SU-DHL-6 (cell line): ENCODE measurements around the gene GATAD2A.

Source experiments
- H2AFZ ChIP-seq: fragments of 200-600 bp; sonication (generic); 2 replicates; pipeline ENCODE4 v1.6.1; 2014; ENCODE audit warnings: low read depth, mild to moderate bottlenecking, moderate library complexity, mixed read lengths, antibody characterized with exemption, low read length; ENCODE audit not compliant: severe bottlenecking
- H3F3A ChIP-seq: fragments of 200-600 bp; shearing (Covaris generic); 2 replicates; pipeline ENCODE4 v1.6.0; 2016; ENCODE audit warnings: antibody characterized with exemption, mild to moderate bottlenecking; ENCODE audit not compliant: insufficient read depth
- H3K27ac ChIP-seq: fragments of 200-600 bp; sonication (generic); 2 replicates; pipeline ENCODE4 v1.5.1; 2016; ENCODE audit warnings: low read depth, mild to moderate bottlenecking, low read length, moderate library complexity, mixed read lengths
- H3K27me3 ChIP-seq: fragments of 200-600 bp; sonication (generic), shearing (Covaris generic); 2 replicates; pipeline ENCODE4 v1.6.0; 2014; ENCODE audit warnings: mild to moderate bottlenecking, low read length
- H3K36me3 ChIP-seq: fragments of 200-600 bp; sonication (generic); 2 replicates; pipeline ENCODE4 v1.6.1; 2014; ENCODE audit warnings: mild to moderate bottlenecking, low read length, mixed read lengths
- H3K4me2 ChIP-seq: fragments of 300-600, 200-600 bp; shearing (Covaris generic), sonication (generic); 2 replicates; pipeline ENCODE4 v1.6.0; 2014; ENCODE audit warnings: low read length, low read depth, mild to moderate bottlenecking; ENCODE audit not compliant: poor library complexity, severe bottlenecking
- H3K4me3 ChIP-seq: fragments of 200-600 bp; sonication (generic); 2 replicates; pipeline ENCODE4 v1.5.1; 2014; ENCODE audit warnings: antibody characterized with exemption, low read length, mild to moderate bottlenecking, mixed read lengths; ENCODE audit not compliant: insufficient read depth, poor library complexity, severe bottlenecking
- H3K79me2 ChIP-seq: fragments of 200-600 bp; sonication (generic); 2 replicates; pipeline ENCODE4 v1.6.1; 2014; ENCODE audit warnings: mild to moderate bottlenecking, low read length, moderate library complexity; ENCODE audit not compliant: insufficient read depth
- H3K9ac ChIP-seq: fragments of 200-600 bp; sonication (generic); 2 replicates; pipeline ENCODE4 v1.7.0; 2014; ENCODE audit warnings: mild to moderate bottlenecking, low read length
- H3K9me2 ChIP-seq: fragments of 200-600 bp; sonication (generic); replicated peaks from 2 replicates; pipeline ENCODE4 v1.6.1; 2014; ENCODE audit warnings: low read length; ENCODE audit not compliant: insufficient read depth
- H3K9me3 ChIP-seq: fragments of 200-600 bp; sonication (generic); 2 replicates; pipeline ENCODE4 v1.6.1; 2014; ENCODE audit warnings: low read length, mixed read lengths; ENCODE audit not compliant: insufficient read depth
- H4K20me1 ChIP-seq: fragments of 200-600 bp; sonication (generic); 2 replicates; pipeline ENCODE4 v1.6.1; 2014; ENCODE audit warnings: low read depth, mild to moderate bottlenecking, antibody characterized with exemption, low read length, moderate library complexity, mixed read lengths
- CTCF ChIP-seq: fragments of 200-600 bp; sonication (generic); IDR thresholded peaks from one replicate; pipeline ENCODE4 v1.5.1; 2017; ENCODE audit warnings: antibody characterized with exemption, mild to moderate bottlenecking, low read length, moderate library complexity; ENCODE audit not compliant: insufficient read depth, poor library complexity, severe bottlenecking
- EZH2phosphoT487 ChIP-seq: fragments of 200-600 bp; sonication (generic), shearing (Covaris generic); conservative IDR thresholded peaks from 2 replicates; pipeline ENCODE4 v1.6.1; 2018; ENCODE audit warnings: mild to moderate bottlenecking, antibody characterized with exemption, low read length, moderate library complexity, mixed read lengths

GATAD2A gene

GRCh38 chr19:19510432-19510831, 105.0 kb downstream of the GATAD2A start:
- H2AFZ ChIP-seq, result no peak overlapping the region
- no peak overlapping the region for H3K27ac ChIP-seq
- peaks cover 6% of the 10 kb centered on the region; the same call in 1 of the 2 replicates for H3K36me3 ChIP-seq
- no peaks in the 10 kb centered on the region for H3K27me3 ChIP-seq
- no peak overlapping the region for H3K9ac ChIP-seq
- no peaks in the 10 kb centered on the region for H3K79me2 ChIP-seq
- no peaks in the 10 kb centered on the region for H3K9me2 ChIP-seq
- H3F3A ChIP-seq, result 0 out of 2 replicates have a peak, but pooled peaks cover 8% of the 10 kb centered on the region
- no peaks in the 10 kb centered on the region for H3K9me3 ChIP-seq
- H3K4me3 ChIP-seq, result no peak overlapping the region
- no peak for TF ChIP-seq CTCF
- TF ChIP-seq EZH2phosphoT487, result no peak
- H4K20me1 ChIP-seq, result no peaks in the 10 kb centered on the region
- H3K4me2 ChIP-seq, result no peak overlapping the region

- Histone ChIP-seq H3K9me2 (no peaks in the 10 kb centered on the region), H3K4me2 (no peak overlapping the region), H3K27ac (no peak overlapping the region), H3K79me2 (peaks cover 26% of the 10 kb centered on the region), H3K36me3 (no peaks in the 10 kb centered on the region), H3K27me3 (no peaks in the 10 kb centered on the region), H3K4me3 (no peak overlapping the region), H2AFZ (no peak overlapping the region), H4K20me1 (no peaks in the 10 kb centered on the region), H3K9ac (no peak overlapping the region), H3K9me3 (no peaks in the 10 kb centered on the region), H3F3A (peaks cover 16% of the 10 kb centered on the region)
- TF ChIP-seq CTCF (no peak), EZH2phosphoT487 (no peak)
Observed at GRCh38 chr19:19513682-19514081, 108.2 kb downstream of the GATAD2A start.

GRCh38 chr19:19514215-19514657, 108.8 kb downstream of the GATAD2A start:
- H3K4me2 ChIP-seq, result no peak overlapping the region
- H3K9me3 ChIP-seq, result no peaks in the 10 kb centered on the region
- TF ChIP-seq EZH2phosphoT487 (no peak), CTCF (no peak)
- H3K27ac ChIP-seq, result no peak overlapping the region
- H3K9me2 ChIP-seq, result no peaks in the 10 kb centered on the region
- peaks cover 32% of the 10 kb centered on the region for H3K79me2 ChIP-seq
- H3K4me3 ChIP-seq, result no peak overlapping the region
- H3F3A ChIP-seq, result peaks cover 14% of the 10 kb centered on the region
- H3K9ac ChIP-seq, result no peak overlapping the region
- no peaks in the 10 kb centered on the region for H3K36me3 ChIP-seq
- no peak overlapping the region for H2AFZ ChIP-seq
- no peaks in the 10 kb centered on the region for H4K20me1 ChIP-seq
- no peaks in the 10 kb centered on the region for H3K27me3 ChIP-seq
